Effector CD8-positive, alpha-beta T cell (primary cell): ENCODE measurements around the gene SLC9A7.

Experiments used
- DNase-seq: peaks from one replicate; lab custom pipeline; 2025; lab: John Stamatoyannopoulos, UW

The SLC9A7 gene

GRCh38 chrX:46649421-46650260, 109.3 kb downstream of the SLC9A7 start:
- no peak for DNase-seq

DNA sequence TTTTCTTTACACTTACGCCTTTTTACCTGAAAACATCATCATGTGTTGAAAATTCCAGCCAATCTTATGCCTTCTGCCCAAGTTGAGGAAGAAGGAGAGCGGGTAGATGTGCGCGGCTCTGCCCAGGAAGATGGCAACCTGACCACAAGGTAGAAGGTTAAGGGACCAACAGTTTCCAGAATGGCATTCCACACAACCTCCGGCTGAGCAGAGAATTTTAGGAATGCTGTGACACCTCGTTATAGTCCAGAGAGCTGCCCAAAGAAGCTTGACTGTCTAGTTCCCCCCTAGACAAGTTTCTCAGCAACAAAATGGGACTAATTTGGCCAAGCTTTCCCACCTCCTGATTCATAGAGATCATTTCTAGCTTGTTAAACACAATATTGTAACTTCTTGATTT, 110.3 kb downstream of the SLC9A7 start:
- DNase-seq, result no peak

DNA sequence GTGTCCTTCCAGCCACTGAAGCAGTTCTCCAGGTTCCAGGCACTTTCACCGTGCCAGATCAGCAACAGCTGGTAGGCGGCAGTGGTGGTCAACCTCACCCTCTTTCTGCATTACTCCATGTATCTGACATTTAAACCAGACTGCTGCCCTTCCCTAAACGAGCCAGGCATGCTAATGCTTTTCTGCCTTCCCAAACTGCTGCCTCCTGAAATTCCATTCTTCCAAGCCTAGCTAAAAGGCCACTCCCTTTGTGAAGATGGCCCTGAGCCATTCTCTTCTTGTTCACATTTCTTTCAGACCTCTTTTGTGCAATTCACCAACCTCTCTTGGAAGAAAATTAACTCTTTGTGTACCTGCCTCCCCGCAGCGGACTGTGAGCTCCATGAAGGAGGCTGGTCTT, 111.7 kb downstream of the SLC9A7 start:
- no peak for DNase-seq

DNA sequence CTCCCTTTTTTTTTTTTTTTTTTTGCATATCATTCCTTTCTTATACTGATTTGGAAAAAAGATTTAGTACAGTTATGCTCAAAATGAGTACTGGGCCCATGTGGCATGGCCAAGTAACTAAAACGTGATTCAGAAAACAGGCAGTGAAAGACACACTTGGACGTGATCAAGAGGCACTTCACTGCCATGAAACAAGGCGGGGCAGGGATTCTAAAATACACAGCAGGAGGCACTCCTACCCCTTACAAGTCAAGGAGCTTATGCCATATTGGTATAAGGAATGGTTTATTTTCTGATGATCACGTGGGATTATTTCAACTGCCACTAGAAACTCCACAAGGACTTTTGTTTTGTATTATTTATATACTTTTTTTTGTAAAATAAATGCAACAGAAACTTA, 113.3 kb downstream of the SLC9A7 start:
- no peak for DNase-seq

- DNase-seq, result no peak
Measured at GRCh38 chrX:46643636-46644035, 115.3 kb downstream of the SLC9A7 start.

- DNase-seq, result no peak
Measured at GRCh38 chrX:46642145-46642544, 116.8 kb downstream of the SLC9A7 start.

GRCh38 chrX:46637938-46638337, 121.0 kb downstream of the SLC9A7 start:
- no peak for DNase-seq

- DNase-seq, result no peak
Measured at GRCh38 chrX:46636223-46636622, 122.7 kb downstream of the SLC9A7 start.

DNA sequence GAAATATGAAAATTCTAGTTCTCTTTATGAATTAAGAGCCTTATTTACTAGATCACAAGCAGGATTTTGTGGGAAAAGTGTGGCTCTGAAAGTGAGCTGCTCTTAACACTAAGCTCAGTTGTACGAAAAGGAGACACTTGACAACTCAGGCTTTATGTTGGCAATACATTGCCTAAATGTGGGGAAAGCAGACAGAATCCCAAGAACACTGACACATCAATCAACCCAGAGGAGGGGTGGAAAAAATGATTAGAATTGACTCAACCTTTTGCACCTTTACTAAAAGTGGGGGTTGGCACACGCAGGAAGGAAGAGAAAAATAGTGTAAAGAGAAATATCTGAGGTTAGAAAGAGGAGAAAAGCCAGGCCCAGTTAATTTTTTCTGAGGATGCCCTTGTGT, 123.7 kb downstream of the SLC9A7 start:
- no peak for DNase-seq

DNA sequence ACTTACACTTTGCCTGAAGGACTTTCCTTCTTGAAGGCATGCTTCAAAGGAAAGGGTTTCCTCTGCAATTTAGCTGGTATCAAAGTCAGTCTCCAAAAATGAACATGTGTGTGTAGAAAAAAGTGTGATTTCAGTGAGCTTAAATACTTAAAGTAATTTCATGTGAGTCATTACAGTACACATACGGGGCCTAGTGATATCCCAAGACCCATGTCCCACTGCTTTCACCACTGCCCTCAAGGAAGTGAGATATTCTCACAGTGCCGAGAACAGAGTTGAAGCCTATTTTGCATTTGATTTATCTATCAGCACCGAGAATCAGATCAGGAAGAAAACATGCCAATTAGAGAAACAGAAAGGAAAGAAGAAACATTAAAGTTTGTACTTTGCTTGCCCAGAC, 124.3 kb downstream of the SLC9A7 start:
- DNase-seq, result no peak

GRCh38 chrX:46630141-46630540, 128.8 kb downstream of the SLC9A7 start:
- no peak for DNase-seq

GRCh38 chrX:46628460-46629371, 130.2 kb downstream of the SLC9A7 start:
- DNase-seq, result no peak

- DNase-seq, result no peak
Measured at GRCh38 chrX:46627711-46628419, 131.1 kb downstream of the SLC9A7 start.

- no peak for DNase-seq
Measured at GRCh38 chrX:46627062-46627461, 131.9 kb downstream of the SLC9A7 start.

GRCh38 chrX:46626566-46626965, 132.4 kb downstream of the SLC9A7 start:
- DNase-seq, result no peak

DNA sequence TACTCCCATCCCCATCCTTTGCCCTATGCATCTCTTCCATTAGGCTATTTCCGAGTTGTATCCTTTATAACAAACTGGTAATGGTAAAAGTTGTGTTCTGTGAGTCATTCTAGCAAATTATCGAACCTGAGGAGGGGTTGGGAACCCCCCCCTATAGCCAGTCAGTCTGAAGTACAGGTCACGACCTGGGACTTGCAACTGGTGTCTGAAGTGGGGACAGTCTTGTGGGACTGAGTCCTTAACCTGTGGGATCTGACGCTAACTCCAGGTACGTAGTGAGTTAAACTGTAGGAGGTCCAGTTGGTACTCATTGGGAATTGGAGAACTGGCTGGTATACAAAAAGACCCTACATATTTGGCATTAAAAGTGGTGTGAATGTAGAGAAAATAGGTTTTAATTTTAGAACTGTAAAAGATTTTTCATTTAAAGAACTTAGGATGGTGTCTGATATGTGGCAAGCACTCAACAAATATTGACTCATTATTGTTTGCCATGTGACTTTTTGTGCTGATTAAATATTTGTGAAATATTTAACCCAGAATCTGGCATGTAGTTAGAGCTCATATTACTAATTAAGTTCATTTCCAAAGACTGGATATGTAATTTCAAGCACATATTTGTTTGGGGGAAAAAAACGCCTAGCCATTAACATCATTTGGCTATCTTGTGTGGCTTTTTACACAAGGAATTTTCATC, 134.7 kb downstream of the SLC9A7 start:
- DNase-seq, result no peak

- DNase-seq, result no peak
Measured at GRCh38 chrX:46621572-46621971, 137.3 kb downstream of the SLC9A7 start.

DNA sequence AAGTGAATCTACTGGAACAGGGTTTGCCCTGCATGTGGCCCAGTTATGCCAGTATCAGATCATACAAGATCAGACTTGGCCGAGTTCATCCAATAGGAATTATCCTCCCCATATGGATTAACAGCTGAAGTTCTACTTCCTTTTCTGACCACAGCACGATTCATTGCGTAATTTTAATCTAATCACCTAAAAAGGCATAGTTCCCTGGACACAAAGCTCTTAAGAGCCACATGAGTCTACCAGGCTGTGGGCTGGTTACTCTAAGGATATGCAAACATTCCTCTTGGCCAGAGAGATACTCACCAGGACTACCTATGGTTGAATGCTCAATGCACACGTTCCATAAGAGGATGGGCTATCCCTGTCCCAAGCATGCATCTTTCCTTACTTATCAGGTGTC, 138.4 kb downstream of the SLC9A7 start:
- no peak for DNase-seq

- no peak for DNase-seq
Measured at GRCh38 chrX:46618947-46619346, 140.0 kb downstream of the SLC9A7 start.

DNA sequence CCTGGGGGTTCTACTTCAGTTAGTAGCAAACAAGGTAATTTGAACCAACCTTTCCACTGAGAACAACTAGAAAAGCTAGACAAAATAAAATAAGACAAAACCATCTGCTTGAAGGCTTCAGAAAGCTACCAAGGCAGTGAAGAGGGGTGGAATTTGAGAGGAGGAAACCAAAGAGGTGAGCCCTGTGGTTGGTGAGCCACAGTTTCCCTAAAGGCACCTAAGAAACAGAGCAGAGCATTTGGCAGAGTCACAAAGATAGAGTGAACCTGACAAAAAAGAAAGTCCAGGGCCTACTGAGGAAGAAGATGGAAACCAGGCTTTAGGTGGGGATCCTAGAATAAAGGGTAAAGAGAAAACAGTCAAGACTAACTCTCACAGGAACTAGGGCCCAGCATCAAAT, 141.0 kb downstream of the SLC9A7 start:
- DNase-seq, result no peak

DNA sequence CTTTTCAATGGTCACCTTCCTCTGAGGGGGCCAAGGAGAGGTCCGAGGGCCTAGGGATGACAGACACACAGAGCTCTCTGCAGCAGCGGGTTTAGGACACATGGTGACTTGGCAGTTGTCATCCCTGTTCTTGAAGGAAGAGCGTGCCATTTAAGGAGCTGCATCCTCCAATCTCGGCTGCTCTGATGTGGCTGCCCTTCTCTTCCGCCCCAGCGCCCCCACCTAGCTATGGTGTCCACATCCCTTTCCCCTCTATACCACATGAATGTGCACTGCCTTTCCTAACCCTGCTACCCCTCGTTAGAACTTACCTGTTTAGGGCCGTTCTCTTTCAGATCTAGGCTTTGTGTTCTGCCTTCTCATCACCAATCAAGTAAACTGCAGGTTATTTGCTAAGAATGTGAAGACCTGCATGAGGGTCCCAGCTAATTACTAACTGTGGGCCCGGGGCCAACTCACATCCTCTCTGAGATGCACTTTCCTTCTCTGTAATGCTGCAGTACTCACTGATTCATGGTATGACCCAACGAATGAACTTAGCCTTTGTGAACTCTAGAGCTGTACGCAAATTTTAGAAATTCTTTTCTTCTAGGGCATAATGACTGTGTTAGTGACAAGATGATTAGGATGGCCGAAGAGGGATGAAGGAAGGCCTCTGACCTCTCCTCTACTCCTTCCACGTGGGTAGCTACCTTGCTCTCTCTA, 147.1 kb downstream of the SLC9A7 start:
- DNase-seq, result no peak
